Pancreas (tissue), 10 donors: ENCODE data around the gene GPR148. TPM values are rescaled to one million over a fixed set of nuclear protein-coding genes. Genes with fewer than 3 reads are reported as not detected.

Experiments used
- ATAC-seq, 4 donors: fragments of 200-7000 bp; cut with Tn5 transposase; one replicate each; pipeline versions ENCODE4 v1.8.0 to v1.9.1; 2020; ENCODE audit warnings: mild to moderate bottlenecking in 4 of 4, moderate library complexity in 4 of 4
- DNase-seq, 6 donors: peaks; one replicate each; pipeline ENCODE4 v3.0.0-alpha.2; 2020
- FAIRE-seq: peaks from 2 replicates; lab custom pipeline; 2012; peaks lifted over from hg19 to GRCh38; lab: Jason Lieb, UNC
- H3K27ac ChIP-seq, 4 donors: fragments of 200-600 bp; sonication (generic); 1 replicate in 3 of 4; 2 replicates in 1 of 4; pipeline versions ENCODE4 v1.5.0 to v1.8.0; 2020
- H3K27me3 ChIP-seq, 4 donors: fragments of 200-600 bp; one replicate each; pipeline ENCODE4 v1.8.0; 2021
- H3K36me3 ChIP-seq, 3 donors: fragments of 200-600 bp; sonication (generic) in 1 of 3; one replicate each; pipeline versions ENCODE4 v1.5.0 to v1.8.0; 2020 to 2021
- H3K4me1 ChIP-seq, 3 donors: fragments of 200-600 bp; one replicate each; pipeline ENCODE4 v1.8.0; 2021
- H3K4me3 ChIP-seq, 4 donors: fragments of 200-600 bp; sonication (generic) in 2 of 4; one replicate each; pipeline versions ENCODE4 v1.5.0 to v1.8.0; 2020 to 2021
- H3K9me3 ChIP-seq, 4 donors: fragments of 200-600 bp; one replicate each; pipeline ENCODE4 v1.8.0; 2021
- CTCF ChIP-seq, 4 donors: fragments of 200-600 bp; sonication (generic) in 3 of 4; IDR thresholded peaks; one replicate each; pipeline versions ENCODE4 v1.5.0 to v1.8.0; 2021; ENCODE audit warnings: antibody characterized with exemption in 4 of 4
- WGBS, 2 donors: extraction: QIAGEN DNeasy Blood & Tissue Kit; methylation state at CpG; one replicate each; pipeline ENCODE4 v1.1.7; 2013; 5-methylcytosine and 5-hydroxymethylcytosine counted together
- intact Hi-C, 3 donors: fragments of 100-400 bp; cut with DNase I; formaldehyde crosslinking; loops; one replicate each; pipeline versions ENCODE4 v1.11.1 to v1.14.2; 2022
- polyA plus RNA-seq, 2 donors: library from polyadenylated mRNA; stranded (reverse); fragments of 200-250 nt; gene quantifications; one replicate each; pipeline ENCODE4 v1.2.3, GENCODE V29; 2013
- total RNA-seq, 6 donors: library from RNA; stranded (reverse); fragmentation: NEBNext Ultra II Directional in 4 of 6; extraction: Animal tissue kit (Norgen Biotek cat#: 25700) in 4 of 6; gene quantifications; one replicate each; pipeline versions ENCODE4 v1.2.1 to v1.2.4, GENCODE V29; 2021 to 2023
- donor health status: healthy with polysubstance abuse.
- donor health status: DM: no; HTN: no; CAD: no; lungs with moderate emphysema.
- donor health status: DM: no; HTN: no; CAD: no.
- donor health status: control.
- donor health status: control.
- donor health status: Bipolar disorder and iron deficiency.
- donor health status: DM: yes; HTN: yes; CAD: no.
- donor health status: DM: no; HTN: no; CAD: no.
- donor health status: DM: no; HTN: no; CAD: no.
- donor health status: DM: yes; HTN: yes; CAD: no.

GPR148 gene
- total and polyA plus RNA-seq, 8 donors, result 0.14 to 1.2 (median 0.36) TPM

GRCh38 chr2:130766711-130767407 is 38.0 kb downstream of the GPR148 start:
- DNase-seq (no peak), FAIRE-seq (no peak), ATAC-seq (no peak)
- no peaks in the 10 kb centered on the region for H3K27me3 ChIP-seq
- H3K9me3 ChIP-seq, result no peaks in the 10 kb centered on the region
- H3K4me1 ChIP-seq, result no peaks in the 10 kb centered on the region
- H3K36me3 ChIP-seq, result no peaks in the 10 kb centered on the region
- no peak overlapping the region for H3K4me3 ChIP-seq
- no peak for TF ChIP-seq CTCF (IDR thresholded peaks at IDR 0.05)
- intact Hi-C loops, result no loop called here
- H3K27ac ChIP-seq, result no peak overlapping the region
- 84 to 85% methylated on average over 12 of the region's 12 CpGs for WGBS, 2 donors

GRCh38 chr2:130767408-130767775 is 38.5 kb downstream of the GPR148 start:
- H3K27me3 ChIP-seq, result no peaks in the 10 kb centered on the region
- no peak overlapping the region for H3K4me3 ChIP-seq
- no peaks in the 10 kb centered on the region for H3K4me1 ChIP-seq
- FAIRE-seq (no peak), DNase-seq (no peak), ATAC-seq (no peak)
- no peaks in the 10 kb centered on the region for H3K9me3 ChIP-seq
- no peak overlapping the region for H3K27ac ChIP-seq
- no peak for TF ChIP-seq CTCF (IDR thresholded peaks at IDR 0.05)
- intact Hi-C loops, result no loop called here
- 80 to 81% methylated on average over 7 of the region's 7 CpGs for WGBS, 2 donors
- H3K36me3 ChIP-seq, result no peaks in the 10 kb centered on the region

GRCh38 chr2:130768191-130768855 is 39.5 kb downstream of the GPR148 start:
- H3K27ac ChIP-seq, result no peak overlapping the region
- H3K9me3 ChIP-seq, result no peaks in the 10 kb centered on the region
- no peaks in the 10 kb centered on the region for H3K27me3 ChIP-seq
- FAIRE-seq, result no peak
- intact Hi-C loops, result no loop called here
- no peak for DNase-seq
- no peak overlapping the region for H3K4me3 ChIP-seq
- H3K4me1 ChIP-seq, result no peaks in the 10 kb centered on the region
- peak in 1 of 4 donors; percentile 29 for ATAC-seq
- TF ChIP-seq CTCF (IDR thresholded peaks at IDR 0.05), result no peak
- WGBS, 2 donors, result 82 to 88% methylated on average over 17 of the region's 17 CpGs
- H3K36me3 ChIP-seq, result no peaks in the 10 kb centered on the region

- Histone ChIP-seq H3K4me3 (no peak overlapping the region), H3K4me1 (no peaks in the 10 kb centered on the region), H3K36me3 (no peaks in the 10 kb centered on the region), H3K9me3 (no peaks in the 10 kb centered on the region), H3K27ac (no peak overlapping the region), H3K27me3 (no peaks in the 10 kb centered on the region)
- ATAC-seq (no peak), DNase-seq (no peak), FAIRE-seq (no peak)
- WGBS, 2 donors, result 84 to 87% methylated on average over 7 of the region's 7 CpGs
- no peak for TF ChIP-seq CTCF (IDR thresholded peaks at IDR 0.05)
- intact Hi-C loops, result no loop called here
These were observed 40.6 kb downstream of the GPR148 start for GRCh38 chr2:130769343-130769907.

GRCh38 chr2:130776550-130776949 is 47.7 kb downstream of the GPR148 start:
- Histone ChIP-seq H3K27me3 (no peaks in the 10 kb centered on the region), H3K36me3 (no peaks in the 10 kb centered on the region), H3K27ac (no peak overlapping the region), H3K4me1 (no peaks in the 10 kb centered on the region), H3K4me3 (no peak overlapping the region), H3K9me3 (no peaks in the 10 kb centered on the region)
- no peak for TF ChIP-seq CTCF (IDR thresholded peaks at IDR 0.05)
- peak in 3 of 4 donors; percentile 71 to 81 (median 77) for ATAC-seq
- intact Hi-C loops, result no loop called here
- no peak for FAIRE-seq
- DNase-seq, result no peak
- 50 to 52% methylated on average over 4 of the region's 4 CpGs for WGBS, 2 donors
